Fibroblast of mammary gland (primary cell): ENCODE data around the gene IFI35.

Source experiments
- DNase-seq: peaks from one replicate; pipeline ENCODE4 v3.0.0-alpha.2; 2010; ENCODE audit warnings: low read depth
- H3K4me3 ChIP-seq: 2 replicates; pipeline ENCODE4 v1.5.1; 2011; ENCODE audit warnings: low read depth, mild to moderate bottlenecking, low read length, moderate library complexity; ENCODE audit not compliant: control insufficient read depth
- TF ChIP-seq, protein P1 (sequence below): conservative IDR thresholded peaks from 2 replicates; pipeline ENCODE4 v1.5.1; 2011; ENCODE audit warnings: low read depth, low read length, inconsistent platforms; ENCODE audit not compliant: control insufficient read depth, insufficient read depth

The IFI35 gene

DNA sequence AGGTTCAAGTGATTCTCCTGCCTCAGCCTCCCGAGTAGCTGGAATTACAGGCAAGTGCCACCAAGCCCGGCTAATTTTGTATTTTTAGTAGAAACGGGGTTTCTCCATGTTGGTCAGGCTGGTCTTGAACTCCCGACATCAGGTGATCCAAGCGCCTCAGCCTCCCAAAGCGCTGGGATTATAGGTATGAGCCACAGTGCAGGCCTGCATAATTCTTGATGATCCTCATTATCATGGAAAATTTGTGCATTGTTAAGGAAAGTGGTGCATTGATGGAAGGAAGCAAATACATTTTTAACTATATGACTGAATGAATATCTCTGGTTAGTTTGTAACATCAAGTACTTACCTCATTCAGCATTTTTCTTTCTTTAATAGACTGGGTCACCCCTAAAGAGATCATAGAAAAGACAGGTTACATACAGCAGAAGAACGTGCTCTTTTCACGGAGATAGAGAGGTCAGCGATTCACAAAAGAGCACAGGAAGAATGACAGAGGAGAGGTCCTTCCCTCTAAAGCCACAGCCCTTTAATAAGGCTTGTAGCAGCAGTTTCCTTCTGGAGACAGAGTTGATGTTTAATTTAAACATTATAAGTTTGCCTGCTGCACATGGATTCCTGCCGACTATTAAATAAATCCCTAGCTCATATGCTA lies 56.5 kb downstream of the IFI35 start:
- H3K4me3 ChIP-seq, result no peak overlapping the region
- TF ChIP-seq, protein P1, sequence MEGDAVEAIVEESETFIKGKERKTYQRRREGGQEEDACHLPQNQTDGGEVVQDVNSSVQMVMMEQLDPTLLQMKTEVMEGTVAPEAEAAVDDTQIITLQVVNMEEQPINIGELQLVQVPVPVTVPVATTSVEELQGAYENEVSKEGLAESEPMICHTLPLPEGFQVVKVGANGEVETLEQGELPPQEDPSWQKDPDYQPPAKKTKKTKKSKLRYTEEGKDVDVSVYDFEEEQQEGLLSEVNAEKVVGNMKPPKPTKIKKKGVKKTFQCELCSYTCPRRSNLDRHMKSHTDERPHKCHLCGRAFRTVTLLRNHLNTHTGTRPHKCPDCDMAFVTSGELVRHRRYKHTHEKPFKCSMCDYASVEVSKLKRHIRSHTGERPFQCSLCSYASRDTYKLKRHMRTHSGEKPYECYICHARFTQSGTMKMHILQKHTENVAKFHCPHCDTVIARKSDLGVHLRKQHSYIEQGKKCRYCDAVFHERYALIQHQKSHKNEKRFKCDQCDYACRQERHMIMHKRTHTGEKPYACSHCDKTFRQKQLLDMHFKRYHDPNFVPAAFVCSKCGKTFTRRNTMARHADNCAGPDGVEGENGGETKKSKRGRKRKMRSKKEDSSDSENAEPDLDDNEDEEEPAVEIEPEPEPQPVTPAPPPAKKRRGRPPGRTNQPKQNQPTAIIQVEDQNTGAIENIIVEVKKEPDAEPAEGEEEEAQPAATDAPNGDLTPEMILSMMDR, result no peak
- DNase-seq, result no peak
